22Rv1 (cell line): ENCODE measurements around the gene PAK5.

Experiments
- H3K27ac ChIP-seq: fragments of 450-650 bp; 2 replicates; pipeline ENCODE4 v1.5.1; 2017
- CTCF ChIP-seq: fragments of 450-650 bp; IDR thresholded peaks from 2 replicates; pipeline ENCODE4 v1.5.1; 2017; ENCODE audit warnings: mild to moderate bottlenecking
- ZFX ChIP-seq: fragments of 450-650 bp; IDR thresholded peaks from 2 replicates; pipeline ENCODE4 v1.6.1; 2017; ENCODE audit warnings: antibody characterized with exemption, borderline replicate concordance

PAK5 gene

DNA sequence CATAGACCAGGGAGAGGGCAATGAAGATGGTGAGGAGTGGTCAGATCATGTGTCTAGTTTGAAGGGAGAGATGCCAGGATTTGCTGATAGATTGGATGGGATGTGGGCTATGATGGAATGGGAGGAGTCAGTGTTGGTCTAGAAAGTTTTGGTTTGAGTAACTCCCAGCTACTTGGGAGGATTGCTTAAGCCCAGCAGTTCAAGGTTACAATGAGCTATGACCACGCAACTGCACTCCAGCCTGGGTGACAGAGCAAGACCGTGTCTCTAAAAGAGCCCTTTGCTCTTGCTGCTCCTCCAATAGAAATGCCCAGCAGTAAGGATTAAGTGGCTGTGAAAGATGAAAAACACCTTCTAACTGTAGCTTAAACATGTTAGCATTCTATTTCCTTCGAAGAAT is 342.7 kb downstream of the PAK5 start:
- no peak for TF ChIP-seq ZFX
- TF ChIP-seq CTCF, result no peak
- no peak overlapping the region for H3K27ac ChIP-seq

DNA sequence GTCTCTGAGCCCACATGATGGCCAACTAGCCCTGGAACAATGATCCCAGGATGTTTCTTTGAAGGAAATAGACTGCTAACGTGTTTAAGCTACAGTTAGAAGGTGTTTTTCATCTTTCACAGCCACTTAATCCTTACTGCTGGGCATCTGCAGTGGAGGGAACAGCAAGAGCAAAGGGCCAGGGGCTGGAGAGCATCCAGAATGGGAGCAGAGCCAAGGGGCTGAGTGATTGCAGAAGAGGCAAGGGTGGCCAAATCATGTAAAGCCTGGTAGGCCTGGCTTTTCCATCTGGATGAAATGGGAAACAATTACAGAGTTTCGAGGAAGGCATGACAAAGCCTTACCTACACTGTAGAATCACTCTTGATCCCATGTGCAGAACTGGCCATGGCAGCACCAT is 343.2 kb downstream of the PAK5 start:
- H3K27ac ChIP-seq, result no peak overlapping the region
- TF ChIP-seq ZFX (no peak), CTCF (no peak)

DNA sequence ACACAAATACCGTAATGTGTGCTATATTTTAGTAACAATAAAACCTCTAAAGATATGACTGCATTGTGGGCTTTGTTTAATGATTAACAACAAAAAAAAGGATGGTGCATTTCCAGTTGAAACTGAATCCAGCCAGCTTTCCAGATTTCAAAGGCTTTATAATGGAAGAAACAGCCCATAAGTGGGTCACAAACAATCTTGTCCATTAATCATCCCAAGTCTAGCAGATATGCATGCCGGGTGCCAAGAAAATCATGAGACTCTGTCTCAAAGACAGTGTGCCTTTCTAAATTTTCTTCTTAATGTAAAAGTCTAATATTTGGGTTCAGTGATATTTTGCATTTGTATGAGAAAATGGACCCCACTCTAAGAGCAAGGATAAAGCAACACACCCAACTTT is 345.1 kb downstream of the PAK5 start:
- TF ChIP-seq CTCF, result no peak
- no peak for TF ChIP-seq ZFX
- H3K27ac ChIP-seq, result no peak overlapping the region

DNA sequence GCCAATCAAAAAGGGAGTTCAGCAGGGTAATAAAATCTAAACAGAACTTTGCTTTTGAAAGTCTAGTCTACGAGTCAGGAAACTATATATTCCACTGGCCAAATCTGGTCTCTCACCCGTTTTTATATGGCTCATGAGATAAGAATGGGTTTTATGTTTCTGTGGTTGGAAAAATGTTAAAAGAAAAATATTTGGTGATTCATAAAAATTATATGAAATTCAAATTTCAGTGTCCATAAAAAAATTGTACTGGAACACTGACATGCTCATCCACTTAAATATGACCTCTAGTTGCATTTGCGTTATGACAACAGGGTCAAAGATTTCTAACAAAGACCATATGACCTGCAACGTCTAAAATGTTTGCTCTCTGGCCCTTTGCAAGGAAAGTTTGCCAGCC is 346.8 kb downstream of the PAK5 start:
- no peak for TF ChIP-seq ZFX
- no peak overlapping the region for H3K27ac ChIP-seq

DNA sequence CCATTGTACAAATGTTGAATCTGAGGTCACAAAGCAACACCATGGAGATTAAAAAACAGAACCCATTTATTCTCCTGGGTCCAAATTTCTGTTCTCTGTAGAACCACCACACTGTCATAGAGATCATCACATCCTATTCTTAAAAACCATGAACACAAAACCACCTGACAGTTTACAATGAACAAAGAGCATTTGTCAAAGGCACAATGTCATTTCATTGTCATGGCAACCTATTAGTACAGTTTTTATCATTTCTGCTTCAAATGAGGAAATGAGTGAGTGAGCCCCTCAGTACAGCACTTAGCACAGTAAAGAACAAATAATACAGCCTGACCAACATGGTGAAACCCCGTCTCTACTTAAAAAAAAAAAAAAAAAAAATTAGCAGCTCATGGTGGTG is 347.6 kb downstream of the PAK5 start:
- H3K27ac ChIP-seq, result no peak overlapping the region
- no peak for TF ChIP-seq CTCF
- no peak for TF ChIP-seq ZFX

DNA sequence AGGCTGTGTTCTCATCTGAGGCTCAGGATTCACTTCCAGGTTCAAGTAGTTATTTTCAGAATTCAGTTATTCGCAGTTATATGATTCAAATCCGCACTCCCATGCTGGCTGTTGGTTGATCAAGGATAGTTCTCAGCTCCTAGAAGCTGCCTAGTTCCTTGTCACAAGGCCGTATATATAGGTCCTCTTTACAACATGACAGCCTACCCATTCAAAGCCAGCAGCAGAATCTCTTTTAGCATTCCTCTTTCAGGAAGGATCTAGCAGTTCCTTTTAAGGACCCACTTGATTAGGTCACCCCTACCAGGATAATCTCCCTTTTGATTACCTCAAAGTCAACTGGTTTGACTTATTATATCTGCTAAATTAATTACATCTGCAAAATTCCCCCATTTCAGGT is 348.2 kb downstream of the PAK5 start:
- TF ChIP-seq ZFX (no peak), CTCF (no peak)
- no peak overlapping the region for H3K27ac ChIP-seq

GRCh38 chr20:9490161-9490560 is 348.7 kb downstream of the PAK5 start:
- TF ChIP-seq CTCF (no peak), ZFX (no peak)
- H3K27ac ChIP-seq, result no peak overlapping the region

DNA sequence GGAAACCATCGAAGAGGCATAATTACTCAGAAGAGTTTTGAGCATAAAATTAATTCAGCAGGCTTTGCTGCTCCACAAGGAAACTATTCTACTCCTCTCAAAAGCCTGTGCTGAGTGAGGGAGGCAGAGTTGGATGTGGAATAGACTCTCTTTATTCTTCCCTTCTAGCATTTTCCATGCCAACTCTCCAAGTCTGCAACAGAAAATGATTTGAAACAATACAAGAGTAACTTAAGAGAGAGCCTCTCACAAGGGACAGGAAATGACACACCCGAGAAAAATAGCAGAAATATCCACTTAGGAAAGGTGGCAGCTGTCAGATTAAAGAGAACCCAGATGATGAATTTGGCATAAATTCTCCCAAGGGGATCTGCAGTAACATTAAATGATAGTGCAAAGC is 350.8 kb downstream of the PAK5 start:
- H3K27ac ChIP-seq, result no peak overlapping the region
- no peak for TF ChIP-seq CTCF
- no peak for TF ChIP-seq ZFX
